Activated T-cell treated with anti-CD3 and anti-CD28 coated beads, Interleukin-2, amount 50 U/mL, for 48 hours (primary cell): ENCODE measurements around the gene AUH.

Source experiments
- DNase-seq, 2 experiments: peaks; one replicate each; pipeline ENCODE4 v3.0.0-alpha.2; 2020

The AUH gene

DNA sequence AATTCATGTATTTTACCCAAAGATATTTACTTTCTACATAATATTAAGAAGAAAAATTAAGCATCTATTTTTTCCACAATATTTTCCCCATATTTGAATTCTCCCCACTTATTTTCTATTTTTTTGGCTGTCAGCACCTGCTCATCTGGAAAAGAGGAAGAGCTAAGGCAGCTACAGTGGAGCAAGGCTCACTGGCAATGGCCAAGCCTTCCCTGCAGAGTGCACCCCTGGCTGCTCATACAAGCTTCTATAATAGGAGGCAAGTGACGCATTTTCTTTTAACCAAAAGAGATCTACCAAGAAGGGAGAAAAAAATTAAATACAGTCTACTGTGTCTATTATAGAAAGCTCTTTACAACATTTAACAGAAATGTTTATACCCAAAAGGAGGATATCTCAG lies 72.5 kb downstream of the AUH start:
- DNase-seq, result no peak

DNA sequence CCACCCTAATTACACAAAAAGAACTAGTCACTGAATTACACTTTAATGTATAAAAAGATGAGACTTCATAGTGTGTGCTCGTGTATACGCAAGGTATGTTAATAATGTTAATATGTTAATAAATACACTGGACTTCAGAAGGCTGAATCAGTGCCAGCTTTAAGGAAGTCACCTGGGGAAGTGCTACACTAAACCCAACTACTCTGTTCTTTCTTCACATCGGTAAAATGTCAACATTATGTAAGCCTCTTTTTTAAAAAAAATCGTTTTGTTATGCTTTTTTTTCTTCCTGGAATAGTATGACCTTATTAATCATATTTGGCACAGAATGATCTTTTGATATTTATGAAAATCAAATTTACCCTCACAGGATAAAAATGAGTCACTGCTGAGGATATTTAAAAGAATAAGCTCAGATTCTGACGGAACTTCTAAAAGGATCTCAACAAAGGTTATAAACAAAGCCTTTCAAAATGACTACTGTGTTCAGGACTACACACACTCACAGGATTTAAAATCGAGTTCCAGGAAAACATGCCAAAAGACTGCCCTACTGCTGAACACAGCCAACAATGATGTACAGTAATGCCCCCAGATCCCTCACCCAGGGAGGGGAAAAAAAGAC lies 75.9 kb downstream of the AUH start:
- DNase-seq, result no peak

DNA sequence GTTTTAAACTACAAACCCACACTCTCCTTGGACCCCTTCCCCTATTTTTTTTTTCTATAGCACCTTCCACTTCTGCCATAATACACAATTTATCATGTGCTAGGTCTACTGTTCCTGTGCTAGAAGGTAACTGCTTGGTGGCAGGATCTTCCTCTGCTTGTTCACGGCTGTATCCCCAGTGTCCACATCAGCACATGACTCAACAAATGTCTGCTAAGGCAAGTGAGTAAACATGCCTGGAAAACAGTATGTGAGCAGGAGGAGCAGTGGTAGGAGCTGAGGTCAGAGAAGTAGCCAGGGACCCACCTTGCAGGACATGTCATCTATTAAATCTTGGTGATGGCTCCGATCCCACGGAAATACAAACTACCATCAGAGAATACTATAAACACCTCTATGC lies 79.4 kb downstream of the AUH start:
- DNase-seq, result no peak

DNA sequence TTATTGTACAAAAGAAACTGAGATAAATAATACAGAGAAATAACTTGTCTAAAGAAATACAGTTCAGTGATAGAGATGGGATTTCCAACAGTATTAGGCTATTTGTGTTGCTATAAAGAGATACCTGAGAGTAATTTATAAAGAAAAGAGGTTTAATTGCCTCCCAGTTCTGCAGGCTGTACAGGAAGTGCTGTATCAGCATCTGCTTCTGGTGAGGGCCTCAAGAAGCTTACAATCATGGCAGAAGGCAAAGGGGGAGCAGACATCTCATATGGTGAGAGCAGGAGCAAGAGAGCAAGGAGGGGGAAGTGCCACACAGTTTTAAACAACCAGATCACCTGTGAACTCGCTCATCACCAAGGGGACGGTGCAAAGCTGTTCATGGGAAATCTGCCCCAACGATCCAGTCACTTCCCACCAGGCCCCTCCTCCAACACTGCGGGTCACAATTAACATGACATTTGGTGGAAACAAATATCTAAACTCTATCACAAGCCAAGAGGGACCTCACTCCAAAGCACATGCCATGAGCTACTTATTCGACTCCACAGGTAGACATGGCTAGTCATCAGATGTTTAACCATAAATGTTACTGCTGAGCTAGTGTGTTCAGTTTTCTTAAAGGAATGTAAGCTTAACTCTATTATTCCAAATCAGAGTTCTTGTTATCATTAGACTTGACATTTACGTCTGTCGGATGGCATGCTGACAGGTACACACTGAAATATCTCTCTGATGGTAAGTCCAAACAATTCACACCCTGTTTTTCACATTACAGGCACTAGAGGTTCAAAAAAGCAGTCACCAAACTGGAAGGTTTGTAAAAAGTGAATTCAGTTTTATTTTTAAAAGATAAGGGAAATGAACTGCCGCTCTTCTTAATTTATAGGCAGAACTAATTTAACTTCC lies 82.2 kb downstream of the AUH start:
- no peak for DNase-seq

DNA sequence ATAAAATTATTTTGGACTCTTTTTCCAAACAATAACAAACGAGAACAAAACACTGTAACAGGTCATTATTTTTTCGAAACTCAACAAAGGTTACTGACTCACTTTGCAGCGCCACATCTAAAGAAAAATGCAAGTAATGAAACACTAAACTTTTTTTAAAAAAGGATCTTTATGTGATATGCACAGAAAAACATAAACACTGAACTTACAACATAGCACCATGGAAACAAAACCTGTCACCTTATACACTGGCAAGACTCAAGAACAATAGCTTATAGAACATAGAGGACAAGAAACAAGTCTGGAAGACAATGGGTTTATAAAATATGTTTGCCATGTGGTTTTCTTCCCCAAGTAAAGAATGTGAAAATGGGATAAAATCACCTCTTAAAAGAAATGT lies 85.2 kb downstream of the AUH start:
- DNase-seq, result no peak

DNA sequence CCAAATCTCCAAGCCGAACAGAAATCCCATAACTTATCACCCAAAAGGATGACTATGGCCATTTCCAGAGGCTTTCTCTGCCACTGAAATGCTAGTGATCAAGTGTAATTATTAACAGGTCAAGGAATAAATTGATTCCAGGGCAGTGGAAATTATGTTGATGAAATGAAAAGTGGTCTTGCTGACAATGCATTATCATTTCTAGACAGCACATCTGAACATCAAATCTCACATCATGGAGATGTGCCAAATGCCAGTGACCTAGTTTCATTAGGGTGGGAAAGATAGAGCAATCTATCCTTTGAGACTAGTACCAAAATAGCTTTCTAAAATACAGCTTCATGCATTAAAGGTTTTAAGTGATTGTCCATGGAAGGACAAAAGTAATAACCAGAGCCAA lies 86.1 kb downstream of the AUH start:
- DNase-seq, result no peak

DNA sequence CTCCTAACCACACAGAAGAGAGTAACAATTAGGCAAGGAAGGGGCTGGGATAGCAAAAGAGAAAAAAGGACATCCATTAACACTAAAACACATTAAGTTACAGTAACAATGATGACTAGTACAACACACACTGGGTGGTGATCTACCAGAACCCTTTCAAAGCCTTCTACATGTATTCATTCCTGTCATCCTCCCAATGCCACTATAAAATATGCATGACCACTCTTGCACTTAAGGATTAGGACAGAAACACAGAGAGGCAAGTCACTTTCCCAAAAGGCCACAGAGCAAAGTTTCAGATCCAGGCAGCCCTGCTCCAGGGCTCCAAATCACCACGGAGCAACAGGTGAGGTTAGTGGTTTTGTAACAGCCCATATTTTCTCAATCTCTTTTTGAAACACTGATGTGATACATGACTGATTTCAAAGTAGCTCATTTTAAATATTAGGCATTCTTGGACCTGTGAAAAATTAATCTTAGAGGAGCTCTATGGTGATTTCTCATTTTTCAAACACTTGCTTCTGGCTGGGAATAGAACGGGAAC lies 86.7 kb downstream of the AUH start:
- no peak for DNase-seq

DNA sequence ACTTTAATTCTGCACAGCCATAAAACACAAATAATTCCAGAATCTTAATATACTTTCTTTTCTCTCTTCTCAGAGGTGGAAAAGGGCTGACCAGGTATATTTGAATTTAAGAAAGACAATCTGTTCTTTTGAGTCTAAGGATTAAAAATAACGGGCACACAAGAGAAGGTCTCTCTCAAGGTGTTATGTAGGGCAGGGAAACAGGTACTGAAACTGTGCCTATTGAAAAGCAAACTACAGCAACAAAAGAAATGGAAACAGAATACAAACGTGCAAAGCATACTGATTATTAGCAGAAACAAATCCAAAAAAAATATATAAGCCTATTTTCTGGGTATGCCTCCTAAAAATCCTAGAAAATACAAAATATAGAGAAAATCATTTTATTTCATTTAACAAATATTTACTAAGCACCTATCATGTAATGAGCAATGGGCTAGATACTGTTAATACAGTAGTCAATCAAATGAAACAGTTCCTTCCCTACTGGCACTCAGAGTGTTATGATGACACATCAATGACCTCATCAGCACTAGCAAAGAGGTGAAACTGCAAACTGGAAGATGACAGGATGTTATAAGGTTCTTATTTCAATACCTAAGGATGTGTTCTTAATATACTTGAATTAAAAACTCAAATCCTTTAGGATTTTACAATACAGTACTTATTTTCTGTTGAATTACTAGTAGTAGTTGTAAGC lies 87.7 kb downstream of the AUH start:
- no peak for DNase-seq

DNA sequence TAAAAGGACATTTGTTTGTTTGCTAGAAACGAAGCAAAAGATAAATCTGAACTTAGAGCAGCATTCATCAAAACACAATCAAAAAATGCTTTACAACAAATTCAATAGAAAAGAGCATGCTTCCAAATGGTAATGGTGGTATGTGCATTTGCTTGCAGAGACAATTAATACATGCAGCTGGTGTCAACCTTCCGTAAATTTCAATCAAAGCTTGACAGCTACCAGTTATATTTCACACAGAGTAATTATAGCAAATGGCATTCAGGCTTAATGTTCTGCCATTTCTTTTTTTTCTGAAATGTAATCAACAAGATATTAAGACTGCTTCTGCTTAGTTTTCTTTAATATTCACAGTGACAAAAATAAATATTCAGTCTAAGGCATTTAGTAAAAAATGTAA lies 90.6 kb downstream of the AUH start:
- no peak for DNase-seq

DNA sequence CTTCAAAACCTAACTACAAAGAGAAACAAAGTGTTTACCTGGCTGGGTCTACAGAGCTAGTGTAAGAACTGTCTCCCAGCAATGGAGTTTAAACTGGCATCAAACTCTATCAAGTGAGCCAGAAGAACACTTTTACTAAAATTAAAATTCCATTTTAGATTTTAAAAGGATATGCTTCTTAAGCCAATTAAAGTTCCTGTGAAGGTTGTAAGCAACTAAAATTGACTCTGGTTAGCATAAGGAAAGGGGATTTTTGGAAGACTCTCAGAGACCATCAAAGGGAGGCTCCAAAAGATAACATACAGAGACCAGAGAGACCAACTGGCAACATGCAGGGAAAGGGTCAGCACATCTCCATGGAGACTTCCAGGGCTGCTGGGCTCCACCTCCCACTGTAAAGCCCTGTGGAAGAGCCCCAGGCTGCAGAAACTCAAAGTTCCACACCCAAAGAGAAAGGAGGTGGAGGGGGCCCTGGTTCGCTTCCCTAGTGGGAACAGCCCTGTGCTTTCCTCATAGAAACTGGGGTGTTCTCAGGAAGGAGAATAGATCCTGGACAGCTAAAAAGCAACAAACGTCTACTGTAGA lies 91.7 kb downstream of the AUH start:
- no peak for DNase-seq

DNA sequence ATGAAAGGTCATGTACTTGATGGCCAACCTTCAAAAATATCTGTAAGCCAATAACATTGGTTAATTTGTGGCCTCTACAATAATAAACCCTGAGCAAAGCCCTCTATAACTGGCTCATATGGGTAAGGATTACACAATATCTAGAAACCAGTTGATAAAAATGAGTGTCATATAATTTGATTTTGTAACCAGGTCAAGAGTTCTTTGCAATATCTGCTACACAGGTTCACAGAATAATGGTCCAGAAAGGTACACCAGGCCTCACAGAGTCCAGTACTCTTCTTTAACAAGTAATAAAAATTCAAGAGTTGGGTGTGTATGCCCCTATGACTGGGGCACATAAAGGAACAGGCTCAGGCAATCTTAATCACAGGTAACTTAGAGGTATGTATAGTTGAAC lies 95.3 kb downstream of the AUH start:
- DNase-seq, result no peak

DNA sequence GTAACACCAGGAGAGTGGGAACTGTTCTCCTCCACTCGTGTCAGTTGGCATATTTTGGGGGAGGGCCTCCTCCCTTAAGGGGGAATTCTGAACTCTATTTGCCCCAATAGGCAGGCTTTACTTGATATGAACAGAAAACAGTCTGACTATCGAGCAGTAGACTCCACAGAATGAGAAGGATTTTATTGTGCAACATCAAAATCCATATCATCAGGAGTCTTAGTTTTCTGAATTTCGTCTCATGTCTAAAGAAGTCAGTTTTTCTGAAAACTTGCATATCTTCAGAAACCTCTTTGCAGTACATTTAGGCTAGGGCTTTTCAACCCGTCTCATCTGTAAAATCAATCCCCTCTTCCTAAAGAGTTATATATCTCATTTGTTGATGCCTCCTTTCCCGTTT lies 96.2 kb downstream of the AUH start:
- DNase-seq, result no peak

DNA sequence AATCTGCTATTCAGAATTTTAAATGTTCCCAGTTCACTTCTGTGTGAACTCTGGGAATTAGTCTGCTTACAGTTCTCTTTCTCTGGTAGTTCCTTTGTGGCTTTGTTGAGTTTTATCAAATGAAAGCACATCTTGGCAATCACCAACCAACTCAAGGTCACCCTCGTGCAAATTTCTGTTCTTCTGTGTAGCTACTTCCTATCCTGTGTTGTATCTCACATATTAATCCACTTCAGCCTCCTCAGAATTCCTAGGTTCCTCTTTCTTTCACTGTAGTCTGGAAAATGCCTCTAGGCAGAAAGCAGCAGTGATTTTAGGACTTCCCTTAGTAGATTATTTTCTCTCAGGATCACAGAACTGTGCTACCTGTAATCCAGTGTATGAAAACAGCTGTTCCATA lies 100.3 kb downstream of the AUH start:
- no peak for DNase-seq

DNA sequence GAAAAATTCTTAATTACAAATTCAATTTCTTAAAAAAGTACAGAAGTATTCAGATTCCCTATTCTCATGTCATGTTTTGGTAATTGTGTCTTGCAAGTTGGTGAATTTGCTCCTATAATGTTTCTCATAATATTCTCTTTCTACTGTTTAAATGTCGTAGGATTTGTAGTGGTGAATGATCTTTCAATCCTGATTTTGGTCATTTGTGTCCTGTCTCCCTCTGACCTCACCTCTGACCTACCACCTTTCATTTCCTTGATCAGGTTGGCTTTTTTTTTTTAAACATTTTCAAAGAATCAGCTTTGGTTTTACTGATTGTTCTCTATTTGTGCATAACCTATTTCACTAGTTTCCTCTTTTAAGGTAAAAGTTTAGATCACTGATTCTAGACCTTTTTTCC lies 102.6 kb downstream of the AUH start:
- no peak for DNase-seq

DNA sequence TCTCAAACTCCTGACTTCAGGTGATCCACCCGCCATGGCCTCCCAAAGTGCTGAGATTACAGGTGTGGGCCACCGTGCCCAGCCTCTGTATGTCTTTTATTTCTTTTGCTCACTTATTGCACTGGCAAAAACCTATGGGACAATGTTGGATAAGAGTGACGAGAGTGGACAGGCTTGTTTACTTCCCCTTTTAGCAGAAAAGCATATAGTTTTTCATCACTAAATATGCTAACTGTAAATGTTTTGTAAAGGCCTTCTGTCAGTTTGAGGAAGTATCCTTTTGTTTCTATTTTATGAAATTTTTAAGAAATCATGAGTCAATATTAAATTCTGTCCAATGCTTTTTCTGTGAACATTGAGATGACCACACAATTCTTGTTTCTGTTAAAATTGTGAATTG lies 103.3 kb downstream of the AUH start:
- no peak for DNase-seq

DNA sequence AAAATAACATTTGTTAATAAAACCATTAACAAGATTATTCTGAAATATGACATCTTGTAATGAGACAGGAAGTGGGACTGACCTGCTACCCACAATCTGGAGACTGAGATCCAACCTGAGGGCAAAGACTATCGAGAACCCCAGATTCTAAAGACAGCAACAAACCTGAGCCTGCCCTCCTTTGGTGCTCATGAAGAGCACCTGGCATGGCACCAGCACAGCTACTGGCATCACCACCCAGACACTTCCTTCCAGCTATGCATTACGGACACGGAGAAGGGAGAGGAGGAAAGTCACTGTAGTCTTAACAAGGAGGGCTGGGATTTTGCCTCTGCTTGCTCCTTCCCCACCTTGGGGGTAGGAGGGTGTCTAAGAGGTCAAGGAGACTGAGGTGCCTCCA lies 105.5 kb downstream of the AUH start:
- DNase-seq, result no peak

DNA sequence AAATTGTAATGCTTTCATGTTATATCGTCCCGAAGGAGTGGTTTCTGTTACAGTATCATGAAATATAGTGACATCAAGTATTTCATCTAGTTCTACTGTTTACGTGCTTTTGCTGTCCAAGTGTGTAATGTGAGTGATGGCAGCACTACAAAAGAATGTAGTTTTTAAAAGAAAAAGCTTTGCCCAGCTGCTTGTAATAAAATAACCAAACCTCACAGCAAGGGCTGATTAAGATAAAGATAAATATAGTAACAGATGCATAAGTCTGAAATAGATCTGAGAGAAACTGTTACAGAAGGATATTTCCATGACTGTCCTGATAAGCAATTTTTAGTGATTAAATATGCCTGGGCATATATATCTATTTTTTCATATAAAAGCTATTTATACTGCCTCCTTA lies 106.4 kb downstream of the AUH start:
- DNase-seq, result no peak

DNA sequence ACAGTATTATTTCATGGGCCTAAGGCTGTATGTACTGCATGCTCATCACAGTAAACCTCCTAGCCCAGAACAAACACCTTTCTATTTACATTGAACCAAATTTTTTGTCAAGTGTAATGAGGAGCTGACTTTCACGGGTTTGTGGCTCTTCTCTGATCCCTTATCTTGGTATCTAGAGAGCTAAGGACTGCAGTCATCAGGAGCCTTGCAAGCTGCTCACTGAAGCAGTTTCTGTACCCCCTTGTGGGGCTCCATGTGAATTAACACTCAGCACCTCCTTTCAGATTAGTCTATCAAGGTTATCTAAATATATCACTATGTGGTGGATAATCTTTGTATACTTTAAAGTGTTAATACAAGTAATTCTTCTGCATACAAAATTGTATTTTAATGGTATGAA lies 108.2 kb downstream of the AUH start:
- no peak for DNase-seq

DNA sequence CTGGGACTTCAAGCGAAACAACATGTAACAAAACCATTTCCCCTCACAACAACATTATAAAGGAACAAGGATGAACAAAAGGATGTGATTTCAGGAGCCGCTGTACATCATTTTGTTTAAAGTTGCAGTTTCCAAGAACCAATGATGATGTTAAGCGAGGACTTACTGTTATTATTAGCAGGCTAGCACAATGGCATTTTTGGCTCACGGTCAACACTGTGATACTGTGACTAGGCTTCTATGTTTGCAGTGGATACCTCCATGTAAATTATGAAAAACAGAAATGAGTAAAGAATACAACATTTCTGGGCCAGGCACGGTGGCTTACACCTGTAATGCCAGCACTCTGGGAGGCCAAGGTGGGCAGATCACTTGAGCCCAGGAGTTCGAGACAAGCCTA lies 113.0 kb downstream of the AUH start:
- no peak for DNase-seq

DNA sequence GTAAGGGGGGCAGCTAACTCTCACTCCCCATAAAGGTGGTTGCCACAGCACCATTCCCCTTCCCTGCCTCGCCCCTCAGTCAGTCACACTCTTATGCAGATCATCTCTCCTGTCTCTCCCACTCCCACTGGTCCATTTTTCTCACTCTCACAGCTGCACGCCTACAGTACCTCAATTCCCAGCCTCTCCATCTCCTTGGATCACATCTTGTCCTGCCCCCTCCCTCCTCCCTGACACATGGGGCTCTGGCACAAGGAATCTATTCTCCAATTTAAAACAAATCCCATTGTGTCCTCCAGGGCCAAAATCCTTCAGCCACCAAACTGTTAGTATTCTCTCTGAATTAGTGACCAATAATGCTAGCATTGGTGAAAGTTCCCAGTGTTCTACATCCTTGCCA lies 114.4 kb downstream of the AUH start:
- DNase-seq, result no peak

DNA sequence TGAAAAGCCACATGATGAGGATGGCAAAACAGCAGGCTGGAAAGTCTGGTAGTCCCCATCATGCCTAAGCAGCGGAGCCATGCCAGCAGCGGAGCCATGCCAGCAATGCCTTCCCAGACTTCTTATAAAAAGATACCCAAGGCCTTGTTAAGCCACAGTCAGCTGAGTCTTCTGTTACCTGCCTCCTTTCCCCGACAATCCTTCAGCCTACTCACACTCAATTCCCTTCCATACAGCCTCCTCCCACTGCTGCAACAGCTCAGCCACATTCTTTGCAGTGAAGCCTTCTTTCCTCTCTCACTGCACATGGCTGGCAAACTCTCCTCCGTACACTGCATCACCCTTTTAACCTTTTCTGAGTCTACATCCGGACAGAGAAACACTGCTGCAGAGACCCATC lies 114.9 kb downstream of the AUH start:
- DNase-seq, result no peak

DNA sequence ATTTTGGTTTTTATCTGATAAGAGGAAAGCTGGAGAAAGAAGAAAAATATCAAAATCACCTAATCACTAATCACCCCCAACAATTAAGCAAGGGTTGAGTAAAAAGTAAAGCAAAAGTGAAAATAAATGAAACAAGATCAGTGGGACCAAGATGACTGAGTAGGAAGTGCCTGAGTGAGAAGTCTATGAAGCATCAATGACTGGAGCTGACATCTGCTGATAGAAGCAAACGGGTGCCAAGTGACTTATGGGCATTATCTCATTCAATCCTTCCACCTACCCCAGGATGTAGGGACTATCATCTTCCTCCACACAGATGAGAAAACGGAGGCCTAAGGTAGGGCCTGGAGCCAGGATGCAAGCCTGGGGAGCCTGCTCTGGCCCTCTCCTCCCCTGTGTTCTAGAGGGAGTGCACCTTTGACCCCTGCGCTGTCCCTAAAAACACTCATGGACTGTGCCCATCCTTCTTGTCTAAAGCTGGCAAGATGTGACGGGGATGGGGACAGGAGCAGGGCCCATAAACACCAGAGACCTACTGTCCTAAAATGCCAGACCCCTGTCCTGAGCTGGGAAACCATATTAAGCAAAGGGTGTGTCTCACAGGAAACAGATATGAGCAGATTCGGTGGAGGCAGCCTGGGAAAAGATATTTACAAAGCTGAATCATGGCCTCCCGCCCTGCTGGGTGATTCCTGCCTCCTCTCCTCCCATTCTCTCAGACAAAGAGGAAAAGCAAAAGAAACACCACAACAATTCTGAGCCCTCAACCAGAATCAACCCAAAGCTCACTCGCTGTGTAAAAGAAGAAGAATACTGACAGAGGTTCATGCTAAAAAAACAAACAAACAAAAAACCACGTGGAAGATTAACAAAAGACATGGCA lies 116.0 kb downstream of the AUH start:
- DNase-seq, result peak in 1 of 2 experiments; percentile 24
